Measurements from ENCODE around the gene SCNN1A. TPM values are rescaled to one million over a fixed set of nuclear protein-coding genes. Genes with fewer than 3 reads are reported as not detected.
A peak's percentile ranks its signal among the peaks of the same experiment; 100 is the strongest.

SCNN1A gene
- total and polyA plus RNA-seq, 2 of the 13 experiments (the other 11 are each of a cell fraction or from before 2014, with no cell fraction given): 1.5 to 14.6 TPM

DNA sequence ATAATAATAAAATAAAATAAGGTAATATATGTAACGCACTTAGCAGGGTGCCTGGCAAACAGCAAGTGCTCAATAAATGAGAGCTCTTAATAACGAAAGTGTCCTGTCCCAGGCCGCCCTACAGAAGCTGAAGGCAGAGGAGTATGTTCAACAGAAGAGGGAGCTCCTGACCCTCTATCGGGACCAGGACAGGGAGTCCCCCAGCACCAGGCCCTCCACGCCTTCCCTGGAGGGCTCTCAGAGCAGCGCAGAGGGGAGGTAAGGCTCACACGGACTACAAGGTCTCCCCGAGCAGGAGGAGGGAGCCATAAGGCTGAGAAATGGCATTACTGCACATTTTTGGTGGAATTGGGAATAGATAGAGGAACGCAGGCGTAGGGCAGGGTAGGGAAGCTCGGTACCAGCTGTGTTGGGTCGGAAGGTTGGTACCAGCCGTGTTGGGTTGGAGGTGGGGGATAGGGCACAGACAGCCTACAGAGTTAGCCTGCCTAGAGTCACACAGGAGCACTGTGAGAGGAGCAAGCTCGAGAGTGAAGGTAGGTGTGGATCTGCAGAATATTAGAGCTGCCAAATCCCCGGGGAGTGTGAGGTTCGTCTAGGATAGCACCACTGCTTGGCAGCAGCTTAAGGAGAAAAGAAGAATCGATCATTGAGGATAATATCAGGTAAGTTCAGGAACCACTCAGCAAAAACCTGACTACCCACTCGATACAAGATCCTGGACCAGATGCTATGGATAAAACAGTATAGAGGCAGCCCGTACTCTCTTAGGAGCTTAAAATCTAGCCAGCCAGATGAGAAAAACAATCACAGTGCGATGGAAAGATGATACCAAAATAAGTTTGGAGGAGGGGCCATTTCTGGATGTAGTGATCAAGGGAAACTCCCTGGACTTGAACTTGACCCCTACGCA lies 48.8 kb downstream of the SCNN1A start (continued):
- TF ChIP-seq, protein P1, sequence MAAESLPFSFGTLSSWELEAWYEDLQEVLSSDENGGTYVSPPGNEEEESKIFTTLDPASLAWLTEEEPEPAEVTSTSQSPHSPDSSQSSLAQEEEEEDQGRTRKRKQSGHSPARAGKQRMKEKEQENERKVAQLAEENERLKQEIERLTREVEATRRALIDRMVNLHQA (CRISPR knock-in tag; IDR thresholded peaks at IDR 0.05): no peak
- no peak for TF ChIP-seq ARID2 (CRISPR knock-in tag; IDR thresholded peaks at IDR 0.05; ENCODE audit: borderline replicate concordance)
- no peak for TF ChIP-seq MTA3 (CRISPR knock-in tag; IDR thresholded peaks at IDR 0.05)
- no peak for TF ChIP-seq ZNF234 (CRISPR knock-in tag; conservative IDR thresholded peaks at IDR 0.05)
- no peak for TF ChIP-seq ZBED4 (CRISPR knock-in tag; IDR thresholded peaks at IDR 0.05; ENCODE audit: borderline replicate concordance)
- TF ChIP-seq NRL (CRISPR knock-in tag; IDR thresholded peaks at IDR 0.05; ENCODE audit: borderline replicate concordance): peak; percentile 38; the same call in 1 of the 2 replicates
- 0 out of 2 replicates have a peak, but pooled peaks have one; percentile 12 for TF ChIP-seq ERF (CRISPR knock-in tag; IDR thresholded peaks at IDR 0.05)
- TF ChIP-seq ZNF230 (CRISPR knock-in tag; IDR thresholded peaks at IDR 0.05): no peak
- TF ChIP-seq JUND (CRISPR knock-in tag; IDR thresholded peaks at IDR 0.05): no peak
- peak; percentile 44; the same call in 1 of the 2 replicates for TF ChIP-seq SMC3 (IDR thresholded peaks at IDR 0.05; ENCODE audit: low read length)
- TF ChIP-seq, protein P2, sequence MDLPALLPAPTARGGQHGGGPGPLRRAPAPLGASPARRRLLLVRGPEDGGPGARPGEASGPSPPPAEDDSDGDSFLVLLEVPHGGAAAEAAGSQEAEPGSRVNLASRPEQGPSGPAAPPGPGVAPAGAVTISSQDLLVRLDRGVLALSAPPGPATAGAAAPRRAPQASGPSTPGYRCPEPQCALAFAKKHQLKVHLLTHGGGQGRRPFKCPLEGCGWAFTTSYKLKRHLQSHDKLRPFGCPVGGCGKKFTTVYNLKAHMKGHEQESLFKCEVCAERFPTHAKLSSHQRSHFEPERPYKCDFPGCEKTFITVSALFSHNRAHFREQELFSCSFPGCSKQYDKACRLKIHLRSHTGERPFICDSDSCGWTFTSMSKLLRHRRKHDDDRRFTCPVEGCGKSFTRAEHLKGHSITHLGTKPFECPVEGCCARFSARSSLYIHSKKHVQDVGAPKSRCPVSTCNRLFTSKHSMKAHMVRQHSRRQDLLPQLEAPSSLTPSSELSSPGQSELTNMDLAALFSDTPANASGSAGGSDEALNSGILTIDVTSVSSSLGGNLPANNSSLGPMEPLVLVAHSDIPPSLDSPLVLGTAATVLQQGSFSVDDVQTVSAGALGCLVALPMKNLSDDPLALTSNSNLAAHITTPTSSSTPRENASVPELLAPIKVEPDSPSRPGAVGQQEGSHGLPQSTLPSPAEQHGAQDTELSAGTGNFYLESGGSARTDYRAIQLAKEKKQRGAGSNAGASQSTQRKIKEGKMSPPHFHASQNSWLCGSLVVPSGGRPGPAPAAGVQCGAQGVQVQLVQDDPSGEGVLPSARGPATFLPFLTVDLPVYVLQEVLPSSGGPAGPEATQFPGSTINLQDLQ (CRISPR knock-in tag; IDR thresholded peaks at IDR 0.05): no peak
- TF ChIP-seq FOXA1 (IDR thresholded peaks at IDR 0.05): no peak
- no peak for TF ChIP-seq FOXA1 (CRISPR knock-in tag; IDR thresholded peaks at IDR 0.05)
- TF ChIP-seq NFE2L2 (IDR thresholded peaks at IDR 0.05; ENCODE audit: low read length): no peak
- no peak for TF ChIP-seq RBM39 (IDR thresholded peaks at IDR 0.05; ENCODE audit: low read depth, low read length, poor library complexity, severe bottlenecking)
- TF ChIP-seq, protein P3, sequence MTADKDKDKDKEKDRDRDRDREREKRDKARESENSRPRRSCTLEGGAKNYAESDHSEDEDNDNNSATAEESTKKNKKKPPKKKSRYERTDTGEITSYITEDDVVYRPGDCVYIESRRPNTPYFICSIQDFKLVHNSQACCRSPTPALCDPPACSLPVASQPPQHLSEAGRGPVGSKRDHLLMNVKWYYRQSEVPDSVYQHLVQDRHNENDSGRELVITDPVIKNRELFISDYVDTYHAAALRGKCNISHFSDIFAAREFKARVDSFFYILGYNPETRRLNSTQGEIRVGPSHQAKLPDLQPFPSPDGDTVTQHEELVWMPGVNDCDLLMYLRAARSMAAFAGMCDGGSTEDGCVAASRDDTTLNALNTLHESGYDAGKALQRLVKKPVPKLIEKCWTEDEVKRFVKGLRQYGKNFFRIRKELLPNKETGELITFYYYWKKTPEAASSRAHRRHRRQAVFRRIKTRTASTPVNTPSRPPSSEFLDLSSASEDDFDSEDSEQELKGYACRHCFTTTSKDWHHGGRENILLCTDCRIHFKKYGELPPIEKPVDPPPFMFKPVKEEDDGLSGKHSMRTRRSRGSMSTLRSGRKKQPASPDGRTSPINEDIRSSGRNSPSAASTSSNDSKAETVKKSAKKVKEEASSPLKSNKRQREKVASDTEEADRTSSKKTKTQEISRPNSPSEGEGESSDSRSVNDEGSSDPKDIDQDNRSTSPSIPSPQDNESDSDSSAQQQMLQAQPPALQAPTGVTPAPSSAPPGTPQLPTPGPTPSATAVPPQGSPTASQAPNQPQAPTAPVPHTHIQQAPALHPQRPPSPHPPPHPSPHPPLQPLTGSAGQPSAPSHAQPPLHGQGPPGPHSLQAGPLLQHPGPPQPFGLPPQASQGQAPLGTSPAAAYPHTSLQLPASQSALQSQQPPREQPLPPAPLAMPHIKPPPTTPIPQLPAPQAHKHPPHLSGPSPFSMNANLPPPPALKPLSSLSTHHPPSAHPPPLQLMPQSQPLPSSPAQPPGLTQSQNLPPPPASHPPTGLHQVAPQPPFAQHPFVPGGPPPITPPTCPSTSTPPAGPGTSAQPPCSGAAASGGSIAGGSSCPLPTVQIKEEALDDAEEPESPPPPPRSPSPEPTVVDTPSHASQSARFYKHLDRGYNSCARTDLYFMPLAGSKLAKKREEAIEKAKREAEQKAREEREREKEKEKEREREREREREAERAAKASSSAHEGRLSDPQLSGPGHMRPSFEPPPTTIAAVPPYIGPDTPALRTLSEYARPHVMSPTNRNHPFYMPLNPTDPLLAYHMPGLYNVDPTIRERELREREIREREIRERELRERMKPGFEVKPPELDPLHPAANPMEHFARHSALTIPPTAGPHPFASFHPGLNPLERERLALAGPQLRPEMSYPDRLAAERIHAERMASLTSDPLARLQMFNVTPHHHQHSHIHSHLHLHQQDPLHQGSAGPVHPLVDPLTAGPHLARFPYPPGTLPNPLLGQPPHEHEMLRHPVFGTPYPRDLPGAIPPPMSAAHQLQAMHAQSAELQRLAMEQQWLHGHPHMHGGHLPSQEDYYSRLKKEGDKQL (CRISPR knock-in tag; IDR thresholded peaks at IDR 0.05; ENCODE audit: low read depth): no peak
- TF ChIP-seq KDM2A (CRISPR knock-in tag; IDR thresholded peaks at IDR 0.05; ENCODE audit: borderline replicate concordance, low read depth): 0 out of 2 replicates have a peak, but pooled peaks have one; percentile 31

Data from HepG2 (cell line).